DMS53 treated with DMSO at 0.1 percent for 48 hours (cell line): ENCODE measurements around the gene BAHCC1.

ENCODE experiments used
- DNase-seq: peaks from one replicate; lab custom pipeline; 2025; ENCODE audit not compliant: unreplicated experiment; lab: John Stamatoyannopoulos, UW

BAHCC1 gene

GRCh38 chr17:81489998-81490992 lies 95.0 kb downstream of the BAHCC1 start:
- no peak for DNase-seq

- DNase-seq = no peak
These were observed 95.9 kb downstream of the BAHCC1 start for GRCh38 chr17:81491181-81491581.

GRCh38 chr17:81491761-81492160 lies 96.5 kb downstream of the BAHCC1 start:
- no peak for DNase-seq

GRCh38 chr17:81492202-81492601 lies 96.9 kb downstream of the BAHCC1 start:
- DNase-seq = no peak

DNA sequence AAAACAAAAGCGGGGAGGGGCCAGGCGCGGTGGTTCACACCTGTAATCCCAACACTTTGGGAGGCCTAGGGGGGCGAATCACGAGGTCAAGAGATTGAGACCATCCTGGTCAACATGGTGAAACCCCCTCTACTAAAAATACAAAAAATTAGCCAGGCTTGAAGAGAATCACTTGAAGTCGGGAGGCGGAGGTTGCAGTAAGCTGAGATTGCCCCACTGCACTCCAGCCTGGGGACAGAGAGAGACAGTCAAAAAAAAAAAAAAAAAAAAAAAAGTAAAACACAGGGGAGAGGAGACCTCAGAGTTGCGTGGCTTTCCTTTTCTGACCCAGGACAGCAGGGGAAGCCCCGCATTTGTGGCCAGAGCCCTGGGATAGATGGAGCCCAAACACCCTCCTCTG lies 97.4 kb downstream of the BAHCC1 start:
- no peak for DNase-seq

DNA sequence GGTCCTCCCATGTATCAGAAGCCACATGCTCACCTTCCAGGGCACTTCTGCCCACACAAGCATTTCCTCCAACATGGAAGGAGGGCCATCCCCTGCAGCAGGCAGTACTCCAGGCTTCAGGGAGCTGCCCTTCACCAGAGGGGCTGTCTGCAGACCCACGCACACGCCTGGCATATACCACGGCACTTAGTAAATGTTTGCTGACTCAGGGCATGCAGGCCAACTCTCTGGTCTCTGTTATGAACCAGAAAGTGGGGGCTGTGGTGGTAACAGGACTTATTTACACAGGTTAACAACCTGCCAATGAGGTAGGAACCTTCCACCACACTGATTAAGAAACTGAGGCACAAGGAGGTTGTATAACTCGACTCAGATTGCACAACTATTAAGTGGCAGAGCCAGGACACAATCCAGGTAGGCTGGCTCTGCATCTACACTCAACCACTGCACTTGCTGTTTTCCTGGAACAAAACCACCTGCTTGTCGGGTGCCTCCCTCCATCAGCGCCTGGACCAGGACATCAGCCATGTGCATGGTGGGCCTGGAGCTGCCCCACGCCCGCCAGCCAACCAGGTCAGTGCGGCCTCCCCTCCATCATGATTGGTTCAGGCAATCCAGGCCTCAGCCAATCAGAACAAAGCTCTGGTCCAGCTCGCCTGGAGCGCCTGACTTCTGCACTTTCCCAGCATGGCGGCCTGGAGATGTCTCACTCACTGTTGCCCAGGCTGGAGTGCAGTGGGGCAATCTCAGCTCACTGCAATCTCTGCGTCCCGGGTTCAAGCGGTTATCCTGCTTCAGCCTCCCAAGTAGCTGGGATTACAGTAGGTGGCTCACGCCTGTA lies 98.2 kb downstream of the BAHCC1 start:
- DNase-seq = no peak

DNA sequence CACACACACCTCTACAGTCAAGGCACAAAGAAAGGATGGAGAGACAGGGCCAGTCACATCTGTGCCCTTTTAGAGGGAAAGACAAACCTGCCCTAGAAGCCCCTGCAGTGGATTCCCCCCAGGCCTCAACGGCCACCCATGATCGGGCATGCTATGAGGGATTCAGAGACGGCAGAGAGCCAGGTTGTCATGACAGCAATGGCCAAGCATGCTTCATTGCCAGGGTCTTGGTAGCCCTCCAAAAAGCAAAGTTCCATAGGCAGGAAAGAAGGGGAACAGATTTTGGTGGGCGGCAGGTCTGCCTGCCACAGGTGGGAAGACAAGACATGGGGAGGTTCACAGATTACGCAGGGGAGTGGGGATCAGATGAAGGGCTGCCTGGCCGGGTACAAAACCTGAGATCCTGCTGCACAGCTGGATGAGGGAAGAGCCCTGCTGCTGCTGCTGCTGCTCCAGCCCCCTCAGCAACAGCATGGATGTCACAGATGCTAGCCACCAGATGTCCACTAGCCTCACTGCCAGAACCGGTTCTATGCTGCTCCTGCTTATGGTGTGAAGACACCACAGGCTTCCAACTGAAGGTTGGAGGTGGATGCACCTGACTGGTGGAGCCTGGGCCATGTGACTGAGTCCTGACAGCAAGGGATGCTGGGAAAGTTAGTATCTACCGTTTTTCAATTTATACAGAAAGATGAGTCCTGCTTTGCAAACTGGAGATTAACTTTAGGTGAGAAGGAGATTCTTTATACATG lies 99.5 kb downstream of the BAHCC1 start:
- peak; percentile 57 for DNase-seq

- no peak for DNase-seq
These were observed 103.8 kb downstream of the BAHCC1 start for GRCh38 chr17:81498953-81499600.

DNA sequence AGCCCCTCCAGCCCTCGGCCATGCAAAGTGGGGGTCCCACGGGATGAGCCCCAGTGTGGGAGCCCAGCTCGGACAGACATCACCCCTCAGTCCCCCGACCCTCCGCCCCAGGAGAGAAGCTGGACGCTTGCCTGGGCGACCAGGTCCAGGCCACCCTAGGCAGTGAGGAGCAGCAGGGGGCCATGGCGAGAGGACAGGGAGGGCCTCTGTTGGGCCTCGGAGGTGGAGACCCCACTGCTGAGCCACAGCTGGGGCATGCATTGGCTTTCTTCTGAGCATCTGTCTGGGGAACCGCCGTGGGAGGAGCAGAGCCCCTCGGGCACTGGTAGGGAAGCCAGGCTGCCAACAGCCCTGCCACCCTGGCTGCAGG lies 104.3 kb downstream of the BAHCC1 start:
- no peak for DNase-seq

DNA sequence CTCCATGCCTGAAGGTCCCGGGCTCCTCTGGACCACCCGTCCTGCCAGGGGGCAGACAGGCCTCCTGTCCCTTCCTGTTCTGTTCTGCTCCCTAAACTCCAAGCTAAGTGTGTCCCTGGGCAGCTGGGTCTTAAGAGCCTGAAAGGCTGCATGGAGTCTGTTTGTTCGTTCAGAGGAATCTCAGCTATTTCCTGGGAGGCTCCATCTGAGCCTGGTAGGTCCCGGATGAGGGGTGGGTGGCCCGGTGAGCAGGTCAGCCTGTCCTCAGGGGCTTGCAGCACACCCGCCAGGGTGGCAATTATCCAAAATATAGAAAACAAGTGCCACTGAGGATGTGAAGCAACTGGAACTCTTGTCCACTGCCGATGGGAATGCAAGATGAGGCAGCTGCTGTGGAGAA lies 104.8 kb downstream of the BAHCC1 start:
- no peak for DNase-seq

GRCh38 chr17:81502471-81503017 lies 107.3 kb downstream of the BAHCC1 start:
- no peak for DNase-seq

DNA sequence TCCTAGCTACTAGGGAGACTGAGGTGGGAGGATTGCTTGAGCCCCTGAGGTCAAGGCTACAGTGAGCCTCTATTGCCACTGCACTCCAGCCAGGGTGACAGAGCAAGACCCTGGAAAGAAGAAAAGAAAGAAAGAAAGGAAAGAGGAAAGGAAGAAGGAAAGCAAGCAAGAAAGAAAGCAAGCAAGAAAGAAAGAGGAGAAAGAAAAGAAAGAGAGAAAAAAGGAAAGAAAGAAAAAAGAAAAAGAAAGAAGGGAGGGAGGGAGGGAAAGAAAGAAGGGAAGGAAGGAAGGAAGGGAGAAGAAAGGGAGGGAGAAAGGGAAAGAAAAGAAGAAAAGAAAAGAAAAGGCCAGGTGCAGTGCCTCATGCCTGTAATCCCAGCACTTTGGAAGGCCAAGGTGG lies 108.4 kb downstream of the BAHCC1 start:
- DNase-seq = no peak

- peak; percentile 48 for DNase-seq
These were observed 113.5 kb downstream of the BAHCC1 start for GRCh38 chr17:81508639-81509206.

- peak; percentile 48 for DNase-seq
These were observed 114.1 kb downstream of the BAHCC1 start for GRCh38 chr17:81509207-81509971.

DNA sequence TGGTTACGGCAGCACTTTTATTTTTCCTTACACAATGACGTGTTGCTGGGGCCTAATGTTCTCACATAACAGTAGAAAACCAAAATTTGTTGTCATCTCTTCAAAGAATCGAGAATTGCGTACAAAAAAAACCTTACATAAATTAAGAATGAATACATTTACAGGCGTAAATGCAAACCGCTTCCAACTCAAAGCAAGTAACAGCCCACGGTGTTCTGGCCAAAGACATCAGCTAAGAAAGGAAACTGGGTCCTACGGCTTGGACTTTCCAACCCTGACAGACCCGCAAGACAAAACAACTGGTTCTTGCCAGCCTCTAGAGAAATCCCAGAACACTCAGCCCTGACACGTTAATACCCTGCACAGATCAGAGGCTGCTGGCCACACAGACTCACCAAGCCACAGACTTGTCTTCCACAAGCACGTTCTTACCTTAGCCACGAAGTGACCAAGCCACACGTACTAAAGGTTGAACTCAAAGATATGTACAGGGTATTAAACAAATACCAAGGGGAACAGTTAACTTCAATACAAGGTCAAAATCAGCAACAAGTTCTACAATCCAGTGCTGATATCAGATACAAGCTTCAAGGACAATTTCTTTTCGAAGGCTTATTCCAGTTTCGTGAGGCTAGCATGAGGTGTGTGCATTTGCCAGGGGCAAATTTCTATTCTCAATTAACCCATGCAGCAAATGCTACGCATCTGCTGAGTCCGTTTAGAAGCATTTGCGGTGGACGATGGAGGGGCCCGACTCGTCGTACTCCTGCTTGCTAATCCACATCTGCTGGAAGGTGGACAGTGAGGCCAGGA lies 114.9 kb downstream of the BAHCC1 start:
- no peak for DNase-seq

- DNase-seq = no peak
These were observed 115.7 kb downstream of the BAHCC1 start for GRCh38 chr17:81510785-81511553.

DNA sequence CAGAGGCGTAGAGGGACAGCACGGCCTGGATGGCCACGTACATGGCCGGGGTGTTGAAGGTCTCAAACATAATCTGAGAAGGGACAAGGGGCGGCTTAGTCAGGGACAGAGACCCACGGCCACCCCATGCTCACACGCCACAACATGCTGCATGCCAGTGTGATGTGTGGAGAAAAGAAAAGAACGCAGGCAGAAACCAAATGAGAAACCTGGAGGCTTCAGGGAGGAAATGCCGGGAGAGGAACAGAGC lies 116.2 kb downstream of the BAHCC1 start:
- no peak for DNase-seq
